CD4-positive, alpha-beta T cell treated with Interleukin-17A for 4 hours (primary cell): ENCODE results near the gene CALD1.

Experiments used
- DNase-seq: peaks from one replicate; pipeline ENCODE4 v3.0.0-alpha.2; 2020; ENCODE audit warnings: mixed read lengths

The CALD1 gene

GRCh38 chr7:134764365-134764764, 15.1 kb upstream of the CALD1 start:
- no peak for DNase-seq

GRCh38 chr7:134766779-134767519, 12.5 kb upstream of the CALD1 start:
- DNase-seq, result no peak

GRCh38 chr7:134767520-134768168, 11.8 kb upstream of the CALD1 start:
- no peak for DNase-seq

GRCh38 chr7:134768243-134768642, 11.2 kb upstream of the CALD1 start:
- no peak for DNase-seq

GRCh38 chr7:134770676-134771075, 8.8 kb upstream of the CALD1 start:
- no peak for DNase-seq

GRCh38 chr7:134771111-134771510, 8.3 kb upstream of the CALD1 start:
- DNase-seq, result no peak

GRCh38 chr7:134771889-134772288, 7.5 kb upstream of the CALD1 start:
- DNase-seq, result no peak

GRCh38 chr7:134772401-134772800, 7.0 kb upstream of the CALD1 start:
- DNase-seq, result no peak

GRCh38 chr7:134773164-134773563, 6.3 kb upstream of the CALD1 start:
- no peak for DNase-seq

GRCh38 chr7:134774119-134774518, 5.3 kb upstream of the CALD1 start:
- no peak for DNase-seq

- DNase-seq, result no peak
Observed at GRCh38 chr7:134777470-134777869, 2.0 kb upstream of the CALD1 start.

- no peak for DNase-seq
Observed at GRCh38 chr7:134777908-134778580, 1.4 kb upstream of the CALD1 start.

GRCh38 chr7:134779741-134780065, 269 bp downstream of the CALD1 start:
- DNase-seq, result no peak

- DNase-seq, result no peak
Observed at GRCh38 chr7:134780166-134780828, 863 bp downstream of the CALD1 start.

- DNase-seq, result no peak
Observed at GRCh38 chr7:134781171-134781570, 1.7 kb downstream of the CALD1 start.

- DNase-seq, result no peak
Observed at GRCh38 chr7:134782121-134782623, 2.7 kb downstream of the CALD1 start.

- no peak for DNase-seq
Observed at GRCh38 chr7:134783294-134784069, 4.0 kb downstream of the CALD1 start.

GRCh38 chr7:134784251-134785049, 5.0 kb downstream of the CALD1 start:
- no peak for DNase-seq

GRCh38 chr7:134785842-134786241, 6.4 kb downstream of the CALD1 start:
- no peak for DNase-seq

GRCh38 chr7:134787064-134787463, 7.6 kb downstream of the CALD1 start:
- DNase-seq, result no peak

- DNase-seq, result no peak
Observed at GRCh38 chr7:134787720-134788119, 8.3 kb downstream of the CALD1 start.

GRCh38 chr7:134788191-134788590, 8.8 kb downstream of the CALD1 start:
- no peak for DNase-seq
